ENCODE results near the gene CNGA1. TPM values are rescaled to one million over a fixed set of nuclear protein-coding genes. Genes with fewer than 3 reads are reported as not detected.
"Not testable (repeated sequence)": the region's sequence is repeated elsewhere in the genome, so short reads cannot be mapped to it uniquely, and the experiment has no call there.

Gene CNGA1
- total and polyA plus RNA-seq, 10 donors, result 0.39 to 13.2 (median 3.5) TPM

DNA sequence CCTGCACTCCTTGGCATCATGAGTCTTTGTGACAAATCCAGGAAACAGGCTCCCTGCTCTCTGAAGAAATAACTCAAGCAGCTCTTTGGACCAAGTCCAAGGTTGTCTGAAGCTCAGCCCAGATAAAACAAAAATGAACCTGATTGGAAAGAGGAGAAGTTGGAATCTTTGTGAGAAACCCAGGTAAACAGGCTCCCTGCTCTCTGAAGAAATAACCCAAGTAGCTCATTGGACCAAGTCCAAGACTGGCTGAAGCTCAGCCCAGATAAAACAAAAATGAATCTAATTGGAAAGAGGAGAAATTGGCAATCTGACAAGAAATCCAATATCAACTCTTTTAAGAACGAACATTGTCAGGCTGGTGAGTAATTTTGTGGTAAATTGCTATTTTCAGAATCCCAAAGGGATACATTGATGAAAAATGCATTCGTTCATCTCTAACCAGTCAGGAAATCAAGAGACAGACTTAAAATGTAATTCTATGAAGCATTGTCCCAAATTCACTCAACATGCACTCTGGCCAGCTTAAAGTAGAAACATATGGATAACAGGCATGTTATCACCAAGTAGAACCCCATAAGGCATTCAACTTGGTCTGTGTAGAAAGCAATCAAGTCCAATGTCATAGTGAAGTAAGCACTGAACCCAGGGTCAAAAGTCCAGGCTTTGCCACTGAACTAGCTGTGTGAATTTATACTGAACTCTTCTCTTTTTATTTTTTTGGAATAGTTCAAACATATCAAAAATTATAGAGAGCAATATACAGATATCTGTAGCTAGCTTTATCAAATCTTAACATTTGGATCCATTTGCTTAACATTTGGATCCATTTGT, 85.3 kb downstream of the CNGA1 start:
- Histone ChIP-seq H3K27ac (no peak overlapping the region), H3K4me3 (no peak overlapping the region), H3K4me1 (peaks cover 5 to 15% (median 10%) of the 10 kb centered on the region in 6 donors), H3K36me3 (no peaks in the 10 kb centered on the region), H3K27me3 (replicated peaks in 1 of 7) (peaks cover 0 to 13% (median 0%) of the 10 kb centered on the region in 7 donors), H3K9me3 (peaks cover 0 to 4% (median 0%) of the 10 kb centered on the region in 8 donors)
- TF ChIP-seq POLR2AphosphoS5 (IDR thresholded peaks at IDR 0.05), result no peak
- TF ChIP-seq POLR2A (IDR thresholded peaks at IDR 0.05), result no peak
- TF ChIP-seq, protein P1, sequence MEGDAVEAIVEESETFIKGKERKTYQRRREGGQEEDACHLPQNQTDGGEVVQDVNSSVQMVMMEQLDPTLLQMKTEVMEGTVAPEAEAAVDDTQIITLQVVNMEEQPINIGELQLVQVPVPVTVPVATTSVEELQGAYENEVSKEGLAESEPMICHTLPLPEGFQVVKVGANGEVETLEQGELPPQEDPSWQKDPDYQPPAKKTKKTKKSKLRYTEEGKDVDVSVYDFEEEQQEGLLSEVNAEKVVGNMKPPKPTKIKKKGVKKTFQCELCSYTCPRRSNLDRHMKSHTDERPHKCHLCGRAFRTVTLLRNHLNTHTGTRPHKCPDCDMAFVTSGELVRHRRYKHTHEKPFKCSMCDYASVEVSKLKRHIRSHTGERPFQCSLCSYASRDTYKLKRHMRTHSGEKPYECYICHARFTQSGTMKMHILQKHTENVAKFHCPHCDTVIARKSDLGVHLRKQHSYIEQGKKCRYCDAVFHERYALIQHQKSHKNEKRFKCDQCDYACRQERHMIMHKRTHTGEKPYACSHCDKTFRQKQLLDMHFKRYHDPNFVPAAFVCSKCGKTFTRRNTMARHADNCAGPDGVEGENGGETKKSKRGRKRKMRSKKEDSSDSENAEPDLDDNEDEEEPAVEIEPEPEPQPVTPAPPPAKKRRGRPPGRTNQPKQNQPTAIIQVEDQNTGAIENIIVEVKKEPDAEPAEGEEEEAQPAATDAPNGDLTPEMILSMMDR (IDR thresholded peaks at IDR 0.05 in 8 of 11, conservative IDR thresholded peaks at IDR 0.05 in 3 of 11), result no peak
- intact Hi-C loops (cut with DNase I; ENCODE audit: low total_unique reads), result loop anchor here (10.0 kb wide), 1 partner anchor 246 kb away; no protein-coding TSS in a partner anchor
- WGBS, 5 donors, result 30 to 48% (median 38%) methylated on average over 2 of the region's 2 CpGs
- no peak for DNase-seq

DNA sequence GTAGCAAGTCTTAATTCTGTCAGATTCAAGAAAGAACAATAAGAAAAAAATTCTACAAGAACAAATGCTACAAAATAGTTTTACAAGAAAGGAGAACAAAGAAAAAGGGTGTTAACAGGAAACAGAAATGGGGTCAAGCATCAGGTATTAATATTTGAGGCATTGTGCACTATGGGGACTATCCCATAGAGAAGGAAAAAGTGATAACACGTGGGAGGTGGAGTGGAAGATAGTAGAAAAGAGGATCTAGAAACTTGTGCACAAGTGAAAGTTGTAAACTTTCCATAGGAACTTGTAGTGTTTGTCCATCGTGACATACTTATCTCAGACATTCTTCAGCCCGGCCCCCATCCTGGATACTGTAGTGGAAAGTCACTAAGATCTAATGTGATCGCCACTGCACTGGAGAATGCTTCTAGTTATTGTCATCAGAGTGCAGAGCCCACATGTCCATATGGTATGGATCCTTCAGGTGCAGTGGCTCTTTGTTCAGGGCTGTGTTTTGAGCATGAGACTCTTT, 86.7 kb downstream of the CNGA1 start:
- Histone ChIP-seq H3K27me3 (replicated peaks in 1 of 7) (peaks cover 0 to 16% (median 0%) of the 10 kb centered on the region in 7 donors), H3K9me3 (peaks cover 0 to 4% (median 0%) of the 10 kb centered on the region in 8 donors), H3K4me3 (no peak overlapping the region), H3K4me1 (peaks cover 5 to 15% (median 10%) of the 10 kb centered on the region in 6 donors), H3K27ac (no peak overlapping the region), H3K36me3 (no peaks in the 10 kb centered on the region)
- WGBS, 5 donors, result 49 to 65% (median 58%) methylated on average over 4 of the region's 4 CpGs
- TF ChIP-seq POLR2AphosphoS5 (IDR thresholded peaks at IDR 0.05) (no peak), POLR2A (IDR thresholded peaks at IDR 0.05) (no peak)
- TF ChIP-seq, protein P1 (IDR thresholded peaks at IDR 0.05 in 8 of 11, conservative IDR thresholded peaks at IDR 0.05 in 3 of 11), result no peak
- no peak for DNase-seq
- intact Hi-C loops (cut with DNase I; ENCODE audit: low total_unique reads), result loop anchor here (10.0 kb wide), 1 partner anchor 245 kb away; no protein-coding TSS in a partner anchor

DNA sequence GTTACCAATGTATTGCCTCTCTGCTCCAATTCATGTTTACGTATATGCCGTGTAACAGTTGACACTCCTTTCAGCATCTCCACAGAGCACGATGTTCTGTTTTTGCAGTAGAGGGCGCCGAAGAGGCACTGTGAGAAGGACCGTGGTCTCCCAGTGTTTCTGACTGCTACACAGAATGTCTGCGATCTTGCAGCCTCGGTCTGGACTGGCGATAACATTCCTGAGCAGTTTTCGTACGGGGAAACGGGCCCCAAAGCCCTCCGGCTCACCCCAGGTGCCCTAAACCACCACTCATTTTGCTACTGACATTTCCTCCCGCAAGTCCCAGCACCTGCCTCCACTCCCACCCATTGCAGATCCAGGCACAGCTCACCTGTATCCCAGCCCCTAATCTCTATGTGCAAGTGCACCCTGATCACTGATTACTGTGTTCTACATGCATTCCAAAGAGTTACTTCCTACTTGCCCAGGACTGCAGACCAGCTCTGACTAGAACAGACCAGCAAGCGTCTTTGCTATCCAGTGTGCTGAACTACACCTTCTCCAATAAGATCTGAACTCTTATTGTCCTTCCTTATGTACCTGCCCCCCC, 89.7 kb downstream of the CNGA1 start:
- peaks cover 0 to 11% (median 0%) of the 10 kb centered on the region in 7 donors for H3K27me3 ChIP-seq (replicated peaks in 1 of 7)
- H3K36me3 ChIP-seq, result no peaks in the 10 kb centered on the region
- H3K4me1 ChIP-seq, result peaks cover 0 to 9% (median 8%) of the 10 kb centered on the region in 6 donors
- peak overlapping the region in 1 of 8 donors; percentile 42 for H3K4me3 ChIP-seq
- no peak overlapping the region for H3K27ac ChIP-seq
- intact Hi-C loops (cut with DNase I; ENCODE audit: low total_unique reads), result no loop called here
- WGBS, 5 donors, result 11 to 19% (median 12%) methylated on average over 15 of the region's 15 CpGs
- TF ChIP-seq, protein P1 (IDR thresholded peaks at IDR 0.05 in 8 of 11, conservative IDR thresholded peaks at IDR 0.05 in 3 of 11), result peak in 9 of 11 experiments; percentile 17 to 68 (median 50)
- no peak for TF ChIP-seq POLR2A (IDR thresholded peaks at IDR 0.05)
- H3K9me3 ChIP-seq, result peaks cover 0 to 11% (median 0%) of the 10 kb centered on the region in 8 donors
- peak; percentile 76 for DNase-seq

DNA sequence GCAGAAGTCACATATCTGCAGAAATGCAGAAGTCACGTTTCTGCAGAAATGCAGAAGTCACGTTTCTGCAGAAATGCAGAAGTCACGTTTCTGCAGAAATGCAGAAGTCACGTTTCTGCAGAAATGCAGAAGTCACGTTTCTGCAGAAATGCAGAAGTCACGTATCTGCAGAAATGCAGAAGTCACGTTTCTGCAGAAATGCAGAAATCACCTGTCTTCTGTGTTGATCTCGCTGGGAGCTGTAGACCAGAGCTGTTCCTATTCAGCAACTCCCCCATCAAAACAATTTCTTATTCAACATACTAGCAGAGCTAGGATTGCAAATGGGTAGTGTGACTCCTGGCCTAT, 93.2 kb downstream of the CNGA1 start:
- 25 to 30% (median 28%) methylated on average over 8 of the region's 8 CpGs for WGBS, 5 donors
- Histone ChIP-seq H3K27ac (peak overlapping the region in 5 of 8 donors; percentile 59 to 75 (median 68)), H3K9me3 (peaks cover 0 to 15% (median 2%) of the 10 kb centered on the region in 8 donors), H3K27me3 (replicated peaks in 1 of 7) (peaks cover 0 to 11% (median 0%) of the 10 kb centered on the region in 7 donors), H3K4me3 (peak overlapping the region in 1 of 8 donors; percentile 30)
- DNase-seq; H3K36me3 ChIP-seq; H3K4me1 ChIP-seq; intact Hi-C loops (cut with DNase I; ENCODE audit: low total_unique reads): not testable (repeated sequence)

DNA sequence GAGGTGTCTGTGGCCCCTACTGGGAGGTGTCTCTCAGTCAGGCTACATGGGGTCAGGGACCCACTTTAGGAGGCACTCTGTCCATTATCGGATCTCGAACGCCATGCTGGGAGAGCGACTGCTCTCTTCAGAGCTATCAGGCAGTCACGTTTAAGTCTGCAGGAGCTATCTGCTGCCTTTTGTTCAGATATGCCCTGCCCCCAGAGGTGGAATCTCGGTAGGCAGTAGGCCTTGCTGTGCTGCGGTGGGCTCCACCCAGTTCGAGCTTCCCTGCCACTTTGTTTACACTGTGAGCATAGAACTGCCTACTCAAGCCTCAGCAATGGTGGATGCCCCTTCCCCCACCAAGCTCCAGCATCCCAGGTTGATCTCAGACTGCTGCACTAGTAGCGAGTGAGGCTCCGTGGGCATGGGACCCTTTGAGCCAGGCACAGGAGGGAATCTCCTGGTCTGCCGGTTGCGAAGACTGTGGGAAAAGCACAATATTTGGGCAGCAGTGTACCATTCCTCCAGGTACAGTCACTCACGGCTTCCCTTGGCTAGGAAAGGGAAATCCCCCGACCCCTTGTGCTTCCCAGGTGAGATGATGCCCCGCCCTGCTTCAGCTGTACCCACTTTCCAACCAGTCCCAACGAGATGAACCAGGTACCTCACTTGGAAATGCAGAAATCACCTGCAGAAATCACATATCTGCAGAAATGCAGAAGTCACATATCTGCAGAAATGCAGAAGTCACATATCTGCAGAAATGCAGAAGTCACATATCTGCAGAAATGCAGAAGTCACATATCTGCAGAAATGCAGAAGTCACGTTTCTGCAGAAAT, 93.8 kb downstream of the CNGA1 start:
- peaks cover 0 to 11% (median 0%) of the 10 kb centered on the region in 7 donors for H3K27me3 ChIP-seq (replicated peaks in 1 of 7)
- peak; percentile 77 for DNase-seq
- H3K9me3 ChIP-seq, result peaks cover 0 to 19% (median 5%) of the 10 kb centered on the region in 8 donors
- H3K36me3 ChIP-seq; intact Hi-C loops (cut with DNase I; ENCODE audit: low total_unique reads); H3K4me1 ChIP-seq: not testable (repeated sequence)
- WGBS, 5 donors, result 64 to 77% (median 71%) methylated on average over 17 of the region's 17 CpGs
- H3K27ac ChIP-seq, result peak overlapping the region in 5 of 8 donors; percentile 16 to 76 (median 72)
- H3K4me3 ChIP-seq, result peak overlapping the region in 1 of 8 donors; percentile 8

DNA sequence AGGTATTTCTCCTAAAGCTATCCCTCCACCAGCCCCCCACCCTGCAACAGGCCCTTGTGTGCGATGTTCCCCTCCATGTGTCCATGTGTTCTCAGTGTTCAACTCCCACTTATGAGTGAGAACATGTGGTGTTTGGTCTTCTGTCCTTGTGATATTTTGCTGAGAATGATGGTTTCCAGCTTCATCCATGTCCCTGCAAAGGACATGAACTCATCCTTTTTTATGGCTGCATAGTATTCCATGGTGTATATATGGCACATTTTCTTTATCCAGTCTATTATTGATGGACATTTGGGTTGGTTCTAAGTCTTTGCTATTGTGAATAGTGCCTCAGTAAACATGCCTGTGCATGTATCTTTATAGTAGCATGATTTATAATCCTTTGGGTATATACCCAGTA, 99.3 kb downstream of the CNGA1 start:
- peaks cover 0 to 15% (median 4%) of the 10 kb centered on the region in 8 donors for H3K9me3 ChIP-seq
- H3K27me3 ChIP-seq (replicated peaks in 1 of 7); H3K36me3 ChIP-seq; intact Hi-C loops (cut with DNase I; ENCODE audit: low total_unique reads); DNase-seq; H3K27ac ChIP-seq; H3K4me3 ChIP-seq: not testable (repeated sequence)
- WGBS, 5 donors, result 91 to 100% (median 93%) methylated on average over 1 of the region's 1 CpG
- H3K4me1 ChIP-seq, result peaks cover 11 to 27% (median 23%) of the 10 kb centered on the region in 6 donors

Data from spleen (tissue), 11 donors.